Endothelial cell of umbilical vein (primary cell): ENCODE measurements around the gene RASGRP4. TPM values are rescaled to one million over a fixed set of nuclear protein-coding genes. Genes with fewer than 3 reads are reported as not detected.

Experiments used
- BruUV-seq: library from RNA; stranded (reverse); fragments of 400-500 nt; replicated peaks from 2 replicates; lab custom pipeline; 2021; lab: Mats Ljungman, UMichigan
- CTCF ChIA-PET: fragments of 300-600, 350-600 bp; sonication (Branson Sonifier 250); formaldehyde crosslinking; loops from one replicate; lab custom pipeline; 2021; ENCODE audit warnings: antibody characterized with exemption, inconsistent platforms; lab: Charles Lee
- POLR2A ChIA-PET: fragments of 300-600, 350-600 bp; sonication (Branson Sonifier 250); formaldehyde crosslinking; loops from one replicate; lab custom pipeline; 2021; ENCODE audit warnings: antibody characterized with exemption, inconsistent platforms; lab: Charles Lee
- DNase-seq: peaks from one replicate; pipeline ENCODE4 v3.0.0-alpha.2; 2011; ENCODE audit warnings: low read depth, low spot score
- FAIRE-seq: peaks from 2 replicates; lab custom pipeline; 2011; peaks lifted over from hg19 to GRCh38; lab: Jason Lieb, UNC
- H2AFZ ChIP-seq: 2 replicates; pipeline ENCODE4 v1.6.0; 2012; ENCODE audit warnings: low read depth, low read length, control low read depth, inconsistent platforms
- H3K27ac ChIP-seq: 2 replicates; pipeline ENCODE4 v1.5.1; 2011; ENCODE audit warnings: low read depth, mild to moderate bottlenecking, control low read depth, low read length, moderate library complexity; ENCODE audit not compliant: insufficient read depth
- H3K27me3 ChIP-seq, 2 experiments: 2 replicates each; pipeline versions ENCODE4 v1.6.0 to v1.6.1; 2011; ENCODE audit warnings: low read length in 2 of 2, mixed read lengths in 1 of 2; ENCODE audit not compliant: control insufficient read depth in 2 of 2, insufficient read depth in 2 of 2
- H3K36me3 ChIP-seq, 2 experiments: 2 replicates in 1 of 2; 3 replicates in 1 of 2; pipeline ENCODE4 v1.5.1; 2011; ENCODE audit warnings: low read length in 2 of 2, mild to moderate bottlenecking in 1 of 2, moderate library complexity in 1 of 2; ENCODE audit not compliant: control insufficient read depth in 2 of 2, insufficient read depth in 2 of 2; ENCODE audit errors: extremely low read depth in 1 of 2
- H3K4me1 ChIP-seq: 3 replicates; pipeline ENCODE4 v1.5.1; 2011; ENCODE audit warnings: mild to moderate bottlenecking, low read length; ENCODE audit not compliant: control insufficient read depth, insufficient read depth; ENCODE audit errors: extremely low read depth
- H3K4me2 ChIP-seq: 2 replicates; pipeline ENCODE4 v1.6.1; 2011; ENCODE audit warnings: low read length, control low read depth, mixed read lengths; ENCODE audit not compliant: insufficient read depth
- H3K4me3 ChIP-seq, 3 experiments: fragments of 200-600 bp in 1 of 3; sonication (generic), shearing (Covaris generic) in 1 of 3; replicated peaks in 1 of 3; 2 replicates each; pipeline ENCODE4 v1.5.1; 2011 to 2016; ENCODE audit warnings: control low read depth in 3 of 3, low read length in 3 of 3, mild to moderate bottlenecking in 2 of 3, inconsistent platforms in 1 of 3, low read depth in 1 of 3, moderate library complexity in 1 of 3; ENCODE audit not compliant: insufficient read depth in 1 of 3
- H3K79me2 ChIP-seq: 2 replicates; pipeline ENCODE4 v1.6.0; 2012; ENCODE audit warnings: low read length, inconsistent platforms; ENCODE audit not compliant: control insufficient read depth, insufficient read depth
- H3K9ac ChIP-seq: replicated peaks from 2 replicates; pipeline ENCODE3; 2011; ENCODE audit warnings: low read length, control low read depth; ENCODE audit not compliant: insufficient read depth; ENCODE audit errors: extremely low read depth
- H3K9me1 ChIP-seq: replicated peaks from 3 replicates; pipeline ENCODE4 v1.6.0; 2011; ENCODE audit warnings: mild to moderate bottlenecking, low read length; ENCODE audit not compliant: control insufficient read depth, insufficient read depth; ENCODE audit errors: extremely low read depth
- H3K9me3 ChIP-seq: replicated peaks from 2 replicates; pipeline ENCODE4 v1.5.1; 2012; ENCODE audit warnings: low read length, inconsistent platforms; ENCODE audit not compliant: control insufficient read depth, insufficient read depth
- H4K20me1 ChIP-seq: replicated peaks from 2 replicates; pipeline ENCODE3; 2011; ENCODE audit warnings: mild to moderate bottlenecking, low read length; ENCODE audit not compliant: control insufficient read depth, insufficient read depth; ENCODE audit errors: extremely low read depth
- EZH2 ChIP-seq: IDR thresholded peaks from 2 replicates; pipeline ENCODE4 v1.6.1; 2012; ENCODE audit warnings: borderline replicate concordance, low read depth, mild to moderate bottlenecking, moderate library complexity, low read length, inconsistent platforms; ENCODE audit not compliant: severe bottlenecking
- FOS ChIP-seq: IDR thresholded peaks from 2 replicates; pipeline ENCODE4 v1.6.1; 2011; ENCODE audit warnings: mild to moderate bottlenecking, low read length, moderate library complexity, borderline replicate concordance; ENCODE audit not compliant: insufficient read depth
- GATA2 ChIP-seq: IDR thresholded peaks from 2 replicates; pipeline ENCODE4 v1.7.0; 2011; ENCODE audit warnings: low read depth, mild to moderate bottlenecking, moderate library complexity, mixed read lengths, low read length; ENCODE audit not compliant: insufficient read length, insufficient read depth
- JUN ChIP-seq: IDR thresholded peaks from 2 replicates; pipeline ENCODE4 v1.6.1; 2011; ENCODE audit warnings: borderline replicate concordance, low read depth; ENCODE audit not compliant: insufficient read length, insufficient read depth
- MYC ChIP-seq: IDR thresholded peaks from one replicate; pipeline ENCODE4 v1.6.1; 2011; ENCODE audit warnings: mild to moderate bottlenecking, low read depth, low read length
- POLR2A ChIP-seq: IDR thresholded peaks from 2 replicates; pipeline ENCODE4 v1.6.1; 2012; ENCODE audit warnings: low read depth, mild to moderate bottlenecking, control low read depth, low read length
- POLR2AphosphoS5 ChIP-seq: IDR thresholded peaks from 2 replicates; pipeline ENCODE4 v1.6.1; 2012; ENCODE audit warnings: low read depth, mild to moderate bottlenecking, control low read depth, low read length, moderate library complexity; ENCODE audit not compliant: insufficient read depth
- dilution Hi-C: fragments of 300-500 bp; cut with MboI; formaldehyde crosslinking; loops from one replicate; pipeline ENCODE4 v1.15.0; 2019; ENCODE audit warnings: low sequenced_read_pairs; ENCODE audit not compliant: extremely low pct_ligation_motif_present
- intact Hi-C: fragments of 100-400 bp; cut with micrococcal nuclease; formaldehyde crosslinking; loops from one replicate; pipeline ENCODE4 v1.10.0; 2022
- polyA plus RNA-seq, 4 experiments: library from polyadenylated mRNA; depleted of rRNA in 3 of 4; stranded (reverse) in 3 of 4; unstranded in 1 of 4; fragments of >200 nt; gene quantifications; 2 replicates each; pipeline versions ENCODE4 v1.2.1 to v1.2.3, GENCODE V29; 2011 to 2012; ENCODE audit warnings: missing spikeins in 1 of 4
- total RNA-seq: library from RNA; stranded (reverse); gene quantifications from 2 replicates; pipeline ENCODE4 v1.2.3, GENCODE V29; 2021
- TF ChIP-seq, protein P1 (sequence below): IDR thresholded peaks from 2 replicates; pipeline ENCODE4 v1.6.1; 2011; ENCODE audit not compliant: insufficient read depth, insufficient read length
- TF ChIP-seq, protein P2 (sequence below), 2 donors: IDR thresholded peaks; 1 replicate in 1 of 2; 2 replicates in 1 of 2; pipeline ENCODE4 v1.5.1; 2011; ENCODE audit warnings: low read length in 2 of 2, mild to moderate bottlenecking in 2 of 2, moderate library complexity in 2 of 2, control low read depth in 1 of 2, inconsistent platforms in 1 of 2, low read depth in 1 of 2; ENCODE audit not compliant: insufficient read depth in 1 of 2; ENCODE audit errors: extremely low read depth in 1 of 2

RASGRP4 gene
- total and polyA plus RNA-seq, 2 donors (not counting 3 experiments of a cell fraction or from before 2014, with no cell fraction given): not detected

DNA sequence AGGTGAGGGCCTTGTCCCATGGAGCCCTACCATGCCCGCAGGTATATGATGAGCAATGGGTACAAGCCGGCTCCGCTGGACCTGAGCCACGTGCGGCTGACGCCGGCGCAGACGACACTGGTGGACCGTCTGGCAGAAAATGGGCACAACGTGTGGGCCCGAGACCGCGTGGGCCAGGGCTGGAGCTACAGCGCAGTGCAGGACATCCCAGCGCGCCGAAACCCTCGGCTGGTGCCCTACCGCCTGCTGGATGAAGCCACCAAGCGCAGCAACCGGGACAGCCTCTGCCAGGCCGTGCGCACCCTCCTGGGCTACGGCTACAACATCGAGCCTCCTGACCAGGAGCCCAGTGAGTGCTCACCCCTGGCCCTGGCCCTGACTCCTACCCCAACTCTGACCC is 40.0 kb upstream of the RASGRP4 start:
- Histone ChIP-seq H3K79me2 (no peaks in the 10 kb centered on the region), H2AFZ (no peak overlapping the region), H3K27ac (no peak overlapping the region), H3K27me3 (no peaks in the 10 kb centered on the region), H3K9ac (no peak overlapping the region), H3K9me3 (no peaks in the 10 kb centered on the region), H3K4me2 (no peak overlapping the region), H4K20me1 (no peaks in the 10 kb centered on the region), H3K36me3 (no peaks in the 10 kb centered on the region), H3K9me1 (no peaks in the 10 kb centered on the region), H3K4me1 (no peaks in the 10 kb centered on the region), H3K4me3 (no peak overlapping the region)
- ChIA-PET POLR2A (interaction anchor here (0.6 kb wide), 1 partner anchor 698 kb away, joined by 12 read pairs; no protein-coding TSS in a partner anchor), CTCF (interaction anchor here (0.6 kb wide), 1 partner anchor 13 kb away, joined by 3 read pairs; no protein-coding TSS in a partner anchor)
- intact Hi-C loops (no loop called here), dilution Hi-C loops (no loop called here)
- TF ChIP-seq JUN (no peak), GATA2 (no peak), EZH2 (no peak), FOS (no peak), POLR2A (no peak), POLR2AphosphoS5 (no peak), MYC (no peak)
- TF ChIP-seq, protein P1, sequence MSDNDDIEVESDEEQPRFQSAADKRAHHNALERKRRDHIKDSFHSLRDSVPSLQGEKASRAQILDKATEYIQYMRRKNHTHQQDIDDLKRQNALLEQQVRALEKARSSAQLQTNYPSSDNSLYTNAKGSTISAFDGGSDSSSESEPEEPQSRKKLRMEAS: no peak
- TF ChIP-seq, protein P2, sequence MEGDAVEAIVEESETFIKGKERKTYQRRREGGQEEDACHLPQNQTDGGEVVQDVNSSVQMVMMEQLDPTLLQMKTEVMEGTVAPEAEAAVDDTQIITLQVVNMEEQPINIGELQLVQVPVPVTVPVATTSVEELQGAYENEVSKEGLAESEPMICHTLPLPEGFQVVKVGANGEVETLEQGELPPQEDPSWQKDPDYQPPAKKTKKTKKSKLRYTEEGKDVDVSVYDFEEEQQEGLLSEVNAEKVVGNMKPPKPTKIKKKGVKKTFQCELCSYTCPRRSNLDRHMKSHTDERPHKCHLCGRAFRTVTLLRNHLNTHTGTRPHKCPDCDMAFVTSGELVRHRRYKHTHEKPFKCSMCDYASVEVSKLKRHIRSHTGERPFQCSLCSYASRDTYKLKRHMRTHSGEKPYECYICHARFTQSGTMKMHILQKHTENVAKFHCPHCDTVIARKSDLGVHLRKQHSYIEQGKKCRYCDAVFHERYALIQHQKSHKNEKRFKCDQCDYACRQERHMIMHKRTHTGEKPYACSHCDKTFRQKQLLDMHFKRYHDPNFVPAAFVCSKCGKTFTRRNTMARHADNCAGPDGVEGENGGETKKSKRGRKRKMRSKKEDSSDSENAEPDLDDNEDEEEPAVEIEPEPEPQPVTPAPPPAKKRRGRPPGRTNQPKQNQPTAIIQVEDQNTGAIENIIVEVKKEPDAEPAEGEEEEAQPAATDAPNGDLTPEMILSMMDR (IDR thresholded peaks at IDR 0.05; ENCODE audit: extremely low read depth in 1 of 2, insufficient read depth in 1 of 2, low read depth in 1 of 2, low read length in 2 of 2): no peak
- DNase-seq: no peak
- BruUV-seq: no TSS peak
- no peak for FAIRE-seq
